Measurements from ENCODE around the gene PTCSC3.
"Not testable (repeated sequence)": the region's sequence is repeated elsewhere in the genome, so short reads cannot be mapped to it uniquely, and the experiment has no call there.

PTCSC3 gene

GRCh38 chr14:36105401-36105800, 71.1 kb downstream of the PTCSC3 start:
- Histone ChIP-seq H3K27ac (ENCODE audit: low read depth, low read length) (no peak overlapping the region), H3K4me3 (ENCODE audit: low read depth in 1 of 2, low read length in 2 of 2) (no peak overlapping the region), H3K36me3 (ENCODE audit: insufficient read depth, low read length) (no peaks in the 10 kb centered on the region), H3K9ac (ENCODE audit: low read length) (no peak overlapping the region), H3K9me3 (ENCODE audit: low read length) (no peaks in the 10 kb centered on the region), H3K27me3 (ENCODE audit: control insufficient read depth in 1 of 2, insufficient read depth in 2 of 2, low read length in 2 of 2) (no peaks in the 10 kb centered on the region), H3K4me1 (ENCODE audit: insufficient read depth, low read length) (no peaks in the 10 kb centered on the region)

GRCh38 chr14:36104258-36104657, 72.3 kb downstream of the PTCSC3 start:
- not testable (repeated sequence) for H3K27ac ChIP-seq (ENCODE audit: low read depth, low read length); H3K4me3 ChIP-seq (ENCODE audit: low read depth in 1 of 2, low read length in 2 of 2)

GRCh38 chr14:36099619-36100018, 76.9 kb downstream of the PTCSC3 start:
- Histone ChIP-seq H3K4me1 (ENCODE audit: insufficient read depth, low read length) (no peaks in the 10 kb centered on the region), H3K4me3 (ENCODE audit: low read depth in 1 of 2, low read length in 2 of 2) (no peak overlapping the region), H3K9ac (ENCODE audit: low read length) (no peak overlapping the region), H3K27me3 (ENCODE audit: control insufficient read depth in 1 of 2, insufficient read depth in 2 of 2, low read length in 2 of 2) (no peaks in the 10 kb centered on the region), H3K27ac (ENCODE audit: low read depth, low read length) (no peak overlapping the region), H3K36me3 (ENCODE audit: insufficient read depth, low read length) (no peaks in the 10 kb centered on the region), H3K9me3 (ENCODE audit: low read length) (no peaks in the 10 kb centered on the region)

More at GRCh38 chr14:36104258-36104657, 72.3 kb downstream of the PTCSC3 start:
- H3K4me1 ChIP-seq (ENCODE audit: insufficient read depth, low read length); H3K9me3 ChIP-seq (ENCODE audit: low read length); H3K27me3 ChIP-seq (ENCODE audit: control insufficient read depth in 1 of 2, insufficient read depth in 2 of 2, low read length in 2 of 2); H3K9ac ChIP-seq (ENCODE audit: low read length); H3K36me3 ChIP-seq (ENCODE audit: insufficient read depth, low read length): not testable (repeated sequence)

- no peaks in the 10 kb centered on the region for H3K4me1 ChIP-seq (ENCODE audit: insufficient read depth, low read length)
- no peak overlapping the region for H3K9ac ChIP-seq (ENCODE audit: low read length)
- H3K36me3 ChIP-seq (ENCODE audit: insufficient read depth, low read length), result no peaks in the 10 kb centered on the region
- no peak overlapping the region for H3K27ac ChIP-seq (ENCODE audit: low read depth, low read length)
- no peaks in the 10 kb centered on the region for H3K27me3 ChIP-seq (ENCODE audit: control insufficient read depth in 1 of 2, insufficient read depth in 2 of 2, low read length in 2 of 2)
- no peaks in the 10 kb centered on the region for H3K9me3 ChIP-seq (ENCODE audit: low read length)
- H3K4me3 ChIP-seq (ENCODE audit: low read depth in 1 of 2, low read length in 2 of 2), result no peak overlapping the region
Observed at GRCh38 chr14:36097356-36097755, 79.2 kb downstream of the PTCSC3 start.

GRCh38 chr14:36096090-36096489, 80.4 kb downstream of the PTCSC3 start:
- Histone ChIP-seq H3K27me3 (ENCODE audit: control insufficient read depth in 1 of 2, insufficient read depth in 2 of 2, low read length in 2 of 2) (no peaks in the 10 kb centered on the region), H3K9ac (ENCODE audit: low read length) (no peak overlapping the region), H3K4me3 (ENCODE audit: low read depth in 1 of 2, low read length in 2 of 2) (no peak overlapping the region), H3K36me3 (ENCODE audit: insufficient read depth, low read length) (no peaks in the 10 kb centered on the region), H3K9me3 (ENCODE audit: low read length) (no peaks in the 10 kb centered on the region), H3K4me1 (ENCODE audit: insufficient read depth, low read length) (no peaks in the 10 kb centered on the region), H3K27ac (ENCODE audit: low read depth, low read length) (no peak overlapping the region)

GRCh38 chr14:36094963-36095362, 81.6 kb downstream of the PTCSC3 start:
- Histone ChIP-seq H3K9ac (ENCODE audit: low read length) (no peak overlapping the region), H3K9me3 (ENCODE audit: low read length) (no peaks in the 10 kb centered on the region), H3K4me1 (ENCODE audit: insufficient read depth, low read length) (no peaks in the 10 kb centered on the region), H3K36me3 (ENCODE audit: insufficient read depth, low read length) (no peaks in the 10 kb centered on the region), H3K4me3 (ENCODE audit: low read depth in 1 of 2, low read length in 2 of 2) (no peak overlapping the region), H3K27me3 (ENCODE audit: control insufficient read depth in 1 of 2, insufficient read depth in 2 of 2, low read length in 2 of 2) (no peaks in the 10 kb centered on the region), H3K27ac (ENCODE audit: low read depth, low read length) (no peak overlapping the region)

GRCh38 chr14:36091096-36091495, 85.4 kb downstream of the PTCSC3 start:
- Histone ChIP-seq H3K9me3 (ENCODE audit: low read length) (no peaks in the 10 kb centered on the region), H3K27ac (ENCODE audit: low read depth, low read length) (no peak overlapping the region), H3K9ac (ENCODE audit: low read length) (no peak overlapping the region), H3K36me3 (ENCODE audit: insufficient read depth, low read length) (no peaks in the 10 kb centered on the region), H3K4me1 (ENCODE audit: insufficient read depth, low read length) (no peaks in the 10 kb centered on the region), H3K4me3 (ENCODE audit: low read depth in 1 of 2, low read length in 2 of 2) (no peak overlapping the region), H3K27me3 (ENCODE audit: control insufficient read depth in 1 of 2, insufficient read depth in 2 of 2, low read length in 2 of 2) (no peaks in the 10 kb centered on the region)

- no peaks in the 10 kb centered on the region for H3K36me3 ChIP-seq (ENCODE audit: insufficient read depth, low read length)
- no peak overlapping the region for H3K4me3 ChIP-seq (ENCODE audit: low read depth in 1 of 2, low read length in 2 of 2)
- no peaks in the 10 kb centered on the region for H3K27me3 ChIP-seq (ENCODE audit: control insufficient read depth in 1 of 2, insufficient read depth in 2 of 2, low read length in 2 of 2)
- no peaks in the 10 kb centered on the region for H3K4me1 ChIP-seq (ENCODE audit: insufficient read depth, low read length)
- no peak overlapping the region for H3K27ac ChIP-seq (ENCODE audit: low read depth, low read length)
- H3K9me3 ChIP-seq (ENCODE audit: low read length), result no peaks in the 10 kb centered on the region
- H3K9ac ChIP-seq (ENCODE audit: low read length), result no peak overlapping the region
Observed at GRCh38 chr14:36087411-36087810, 89.1 kb downstream of the PTCSC3 start.

GRCh38 chr14:36086629-36087395, 89.7 kb downstream of the PTCSC3 start:
- H3K9me3 ChIP-seq (ENCODE audit: low read length), result no peaks in the 10 kb centered on the region
- H3K4me1 ChIP-seq (ENCODE audit: insufficient read depth, low read length), result no peaks in the 10 kb centered on the region
- no peak overlapping the region for H3K27ac ChIP-seq (ENCODE audit: low read depth, low read length)
- H3K36me3 ChIP-seq (ENCODE audit: insufficient read depth, low read length), result no peaks in the 10 kb centered on the region
- H3K9ac ChIP-seq (ENCODE audit: low read length), result no peak overlapping the region
- H3K27me3 ChIP-seq (ENCODE audit: control insufficient read depth in 1 of 2, insufficient read depth in 2 of 2, low read length in 2 of 2), result no peaks in the 10 kb centered on the region
- H3K4me3 ChIP-seq (ENCODE audit: low read depth in 1 of 2, low read length in 2 of 2), result no peak overlapping the region

GRCh38 chr14:36085861-36086260, 90.7 kb downstream of the PTCSC3 start:
- Histone ChIP-seq H3K27me3 (ENCODE audit: control insufficient read depth in 1 of 2, insufficient read depth in 2 of 2, low read length in 2 of 2) (no peaks in the 10 kb centered on the region), H3K27ac (ENCODE audit: low read depth, low read length) (no peak overlapping the region), H3K4me3 (ENCODE audit: low read depth in 1 of 2, low read length in 2 of 2) (no peak overlapping the region), H3K4me1 (ENCODE audit: insufficient read depth, low read length) (no peaks in the 10 kb centered on the region), H3K9ac (ENCODE audit: low read length) (no peak overlapping the region), H3K9me3 (ENCODE audit: low read length) (no peaks in the 10 kb centered on the region), H3K36me3 (ENCODE audit: insufficient read depth, low read length) (no peaks in the 10 kb centered on the region)
